Measurements from ENCODE around the gene CPSF4. TPM values are rescaled to one million over a fixed set of nuclear protein-coding genes. Genes with fewer than 3 reads are reported as not detected.

Gene CPSF4
- total and polyA plus RNA-seq, 4 experiments from 2014 or later = 21.9 to 54.7 (median 38.0) TPM

DNA sequence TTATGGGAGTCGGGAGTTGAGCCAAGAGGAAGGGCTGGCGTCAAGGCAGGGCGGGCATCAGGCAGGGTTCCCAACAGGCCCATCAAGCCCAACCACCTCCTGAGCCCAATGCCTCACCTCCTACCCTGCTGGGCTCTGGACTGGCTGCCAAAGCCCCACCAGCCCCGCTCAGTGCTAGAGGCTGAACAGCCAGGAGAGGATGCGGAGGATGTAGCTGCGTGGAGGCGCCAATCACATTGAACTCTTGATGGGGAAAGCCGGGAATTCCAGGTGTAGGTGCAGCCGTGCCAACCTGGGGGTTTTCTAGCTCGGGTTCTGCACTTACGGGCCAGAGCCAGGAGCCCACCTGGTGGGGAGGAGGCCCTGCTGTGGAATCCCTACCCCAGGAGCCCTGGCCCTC is 14.4 kb downstream of the CPSF4 start:
- no peak overlapping the region for H3K27ac ChIP-seq (ENCODE audit: low read depth, low read length)
- H3K4me1 ChIP-seq (ENCODE audit: insufficient read depth, low read length) = no peaks in the 10 kb centered on the region
- no peaks in the 10 kb centered on the region for H3K27me3 Mint-ChIP-seq
- no peaks in the 10 kb centered on the region for H3K9me3 ChIP-seq (ENCODE audit: control insufficient read depth in 1 of 2, low read length in 2 of 2)
- POLR2A ChIA-PET (ENCODE audit: partially characterized antibody) = no interaction called here
- H3K4me3 Mint-ChIP-seq = no peak overlapping the region
- H3K36me3 ChIP-seq (ENCODE audit: insufficient read depth, low read length) = peaks cover 61% of the 10 kb centered on the region
- peaks cover 0 to 5% (median 1%) of the 10 kb centered on the region in 4 donors for H3K4me1 Mint-ChIP-seq
- intact Hi-C loops (cut with micrococcal nuclease) = no loop called here
- no peak for DNase-seq
- no peaks in the 10 kb centered on the region for H3K9me3 Mint-ChIP-seq
- peaks cover 21 to 61% of the 10 kb centered on the region in 2 donors for H3K36me3 Mint-ChIP-seq
- no peak overlapping the region for H3K4me3 ChIP-seq (ENCODE audit: low read length in 2 of 2)
- H3K27me3 ChIP-seq (ENCODE audit: insufficient read depth, low read length) = no peaks in the 10 kb centered on the region
- CTCF ChIA-PET (ENCODE audit: partially characterized antibody) = no interaction called here
- peak overlapping the region in 1 of 7 donors; percentile 29 for H3K27ac Mint-ChIP-seq

DNA sequence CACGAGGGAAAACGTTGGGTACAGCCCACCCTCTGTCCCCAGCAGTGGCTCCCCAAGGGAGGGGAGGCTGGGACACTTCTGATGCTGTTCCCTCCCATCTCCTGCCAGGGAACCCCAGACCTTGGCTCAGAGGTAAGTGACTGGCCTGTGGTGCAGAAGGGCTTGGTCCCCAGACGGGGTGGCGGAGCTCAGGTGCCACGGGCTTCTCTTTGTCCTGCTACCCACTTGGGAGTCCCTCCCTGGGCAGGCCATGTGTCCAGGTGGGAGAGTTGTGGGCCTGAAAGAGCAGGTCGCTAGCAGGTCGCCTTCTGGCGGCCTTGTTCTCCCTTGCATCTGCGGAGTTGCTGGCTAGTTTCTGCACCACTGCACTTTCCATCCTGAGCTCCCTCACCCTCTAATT is 17.1 kb downstream of the CPSF4 start:
- Mint-ChIP-seq H3K27ac (no peak overlapping the region), H3K27me3 (no peaks in the 10 kb centered on the region), H3K36me3 (peaks cover 30 to 71% of the 10 kb centered on the region in 2 donors), H3K4me1 (peaks cover 10 to 20% (median 13%) of the 10 kb centered on the region in 4 donors), H3K4me3 (no peak overlapping the region), H3K9me3 (no peaks in the 10 kb centered on the region)
- Histone ChIP-seq H3K9me3 (ENCODE audit: control insufficient read depth in 1 of 2, low read length in 2 of 2) (no peaks in the 10 kb centered on the region), H3K4me3 (ENCODE audit: low read length in 2 of 2) (no peak overlapping the region), H3K27ac (ENCODE audit: low read depth, low read length) (no peak overlapping the region), H3K27me3 (ENCODE audit: insufficient read depth, low read length) (no peaks in the 10 kb centered on the region), H3K4me1 (ENCODE audit: insufficient read depth, low read length) (peaks cover 9% of the 10 kb centered on the region), H3K36me3 (ENCODE audit: insufficient read depth, low read length) (peaks cover 58% of the 10 kb centered on the region)
- POLR2A ChIA-PET (ENCODE audit: partially characterized antibody) = interaction anchor here (0.6 kb wide), 1 partner anchor 28 kb away, joined by 3 read pairs; no protein-coding TSS in a partner anchor
- no peak for DNase-seq
- intact Hi-C loops (cut with micrococcal nuclease) = no loop called here
- CTCF ChIA-PET (ENCODE audit: partially characterized antibody) = no interaction called here

DNA sequence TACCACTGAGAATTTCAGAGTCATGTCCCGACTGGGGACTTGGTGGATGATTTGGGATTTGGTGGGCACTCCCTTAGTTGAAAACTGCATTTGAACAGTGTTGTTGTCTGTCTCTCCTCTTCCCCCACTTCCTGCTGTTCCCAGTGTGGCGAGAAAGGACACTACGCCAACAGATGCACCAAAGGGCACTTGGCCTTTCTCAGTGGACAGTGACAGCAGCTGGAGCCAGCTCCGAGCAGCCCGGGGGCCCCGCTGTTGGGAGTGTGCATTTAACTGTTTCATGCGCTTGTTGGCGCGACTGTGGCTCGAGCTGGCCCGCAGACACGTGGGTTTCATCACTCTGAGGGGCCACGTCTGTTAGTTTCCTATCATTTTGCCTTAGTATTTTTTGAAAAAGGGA is 17.5 kb downstream of the CPSF4 start:
- CTCF ChIA-PET (ENCODE audit: partially characterized antibody) = no interaction called here
- intact Hi-C loops (cut with micrococcal nuclease) = no loop called here
- Histone ChIP-seq H3K27ac (ENCODE audit: low read depth, low read length) (no peak overlapping the region), H3K4me1 (ENCODE audit: insufficient read depth, low read length) (peaks cover 13% of the 10 kb centered on the region), H3K9me3 (ENCODE audit: control insufficient read depth in 1 of 2, low read length in 2 of 2) (no peaks in the 10 kb centered on the region), H3K36me3 (ENCODE audit: insufficient read depth, low read length) (peaks cover 55% of the 10 kb centered on the region), H3K27me3 (ENCODE audit: insufficient read depth, low read length) (no peaks in the 10 kb centered on the region), H3K4me3 (ENCODE audit: low read length in 2 of 2) (no peak overlapping the region)
- no peak overlapping the region for H3K4me3 Mint-ChIP-seq
- peak overlapping the region in 1 of 7 donors; percentile 38 for H3K27ac Mint-ChIP-seq
- H3K9me3 Mint-ChIP-seq = no peaks in the 10 kb centered on the region
- POLR2A ChIA-PET (ENCODE audit: partially characterized antibody) = interaction anchor here (0.6 kb wide), 1 partner anchor 28 kb away, joined by 3 read pairs; no protein-coding TSS in a partner anchor
- H3K36me3 Mint-ChIP-seq = peaks cover 27 to 68% of the 10 kb centered on the region in 2 donors
- no peaks in the 10 kb centered on the region for H3K27me3 Mint-ChIP-seq
- H3K4me1 Mint-ChIP-seq = peaks cover 10 to 21% (median 15%) of the 10 kb centered on the region in 4 donors
- DNase-seq = no peak

DNA sequence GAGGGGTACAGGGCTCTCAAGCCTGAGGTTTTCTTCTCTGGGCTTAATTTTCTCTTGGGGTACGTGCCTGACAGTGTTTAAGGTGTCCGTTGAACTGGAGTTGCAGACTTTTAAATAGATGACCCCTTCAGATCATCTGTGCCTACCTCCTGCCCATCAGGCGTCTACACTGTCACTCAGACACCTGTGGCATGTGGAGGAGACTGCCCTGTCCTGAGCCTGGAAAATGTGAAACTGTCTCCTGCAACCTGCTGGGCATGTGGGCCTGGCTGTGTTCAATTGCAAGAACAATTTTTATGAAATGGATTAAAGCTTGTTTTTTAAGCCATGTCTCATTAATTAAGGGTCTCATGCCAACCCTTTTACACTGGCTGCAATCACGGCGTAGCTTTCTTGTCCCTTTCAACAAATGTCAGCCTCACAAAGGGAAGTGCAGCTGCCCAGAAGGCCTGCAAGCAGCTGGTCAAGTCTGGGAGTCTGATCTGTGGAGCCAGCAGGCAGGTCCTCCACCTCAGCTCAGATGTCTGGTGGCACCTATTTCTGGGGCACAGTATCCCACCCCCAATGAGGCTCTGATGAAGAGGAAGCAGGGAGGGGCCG is 18.4 kb downstream of the CPSF4 start:
- Histone ChIP-seq H3K4me3 (ENCODE audit: low read length in 2 of 2) (no peak overlapping the region), H3K27ac (ENCODE audit: low read depth, low read length) (no peak overlapping the region), H3K27me3 (ENCODE audit: insufficient read depth, low read length) (no peaks in the 10 kb centered on the region), H3K9me3 (ENCODE audit: control insufficient read depth in 1 of 2, low read length in 2 of 2) (no peaks in the 10 kb centered on the region), H3K36me3 (ENCODE audit: insufficient read depth, low read length) (peaks cover 55% of the 10 kb centered on the region), H3K4me1 (ENCODE audit: insufficient read depth, low read length) (peaks cover 18% of the 10 kb centered on the region)
- Mint-ChIP-seq H3K9me3 (no peaks in the 10 kb centered on the region), H3K4me3 (no peak overlapping the region), H3K27ac (peak overlapping the region in 2 of 7 donors; percentile 36 to 38), H3K27me3 (no peaks in the 10 kb centered on the region), H3K36me3 (peaks cover 27 to 68% of the 10 kb centered on the region in 2 donors), H3K4me1 (peaks cover 10 to 23% (median 17%) of the 10 kb centered on the region in 4 donors)
- no peak for DNase-seq
- POLR2A ChIA-PET (ENCODE audit: partially characterized antibody) = no interaction called here
- CTCF ChIA-PET (ENCODE audit: partially characterized antibody) = no interaction called here
- intact Hi-C loops (cut with micrococcal nuclease) = no loop called here

DNA sequence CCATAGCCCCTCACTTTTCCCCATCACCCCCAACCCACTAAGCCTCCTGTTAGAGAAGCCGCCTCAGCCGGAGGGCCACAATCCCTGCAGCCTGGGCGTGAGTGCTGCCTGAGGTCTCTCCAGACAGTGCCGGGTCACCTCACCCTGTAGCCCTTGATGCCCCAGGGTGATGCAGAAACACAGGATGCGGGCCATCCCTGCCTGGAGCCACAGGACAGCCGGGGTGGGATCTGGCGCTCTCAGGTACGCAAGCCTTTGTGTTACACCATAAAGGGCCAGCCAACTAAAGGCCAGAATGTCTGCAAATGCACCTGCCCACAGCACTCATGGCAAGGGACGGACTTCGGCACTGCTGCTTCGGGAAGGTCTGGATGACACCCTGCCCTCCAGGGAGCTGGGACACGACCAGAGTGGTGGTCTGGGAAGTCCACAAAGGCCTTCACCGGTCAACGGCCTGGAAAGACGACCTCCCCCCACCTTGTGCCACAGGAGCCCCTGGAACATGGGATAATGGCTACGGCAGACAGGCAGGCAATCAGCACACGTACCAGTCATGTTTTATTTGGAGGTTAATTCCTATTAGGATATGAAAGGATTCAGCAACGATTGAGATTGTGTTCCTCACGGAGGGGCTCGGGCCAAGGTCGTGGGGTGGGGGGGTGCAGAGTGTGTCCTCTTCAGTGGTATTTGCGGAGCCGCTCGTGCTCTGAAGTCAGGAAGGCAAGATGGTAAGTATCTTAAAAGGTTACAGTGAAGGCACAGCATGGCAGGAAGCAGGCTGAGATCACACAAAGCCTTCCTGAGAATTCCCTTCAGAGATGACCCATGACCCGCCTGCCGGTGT is 19.1 kb downstream of the CPSF4 start:
- H3K27me3 Mint-ChIP-seq = no peaks in the 10 kb centered on the region
- no peak for DNase-seq
- no peaks in the 10 kb centered on the region for H3K9me3 ChIP-seq (ENCODE audit: control insufficient read depth in 1 of 2, low read length in 2 of 2)
- no peaks in the 10 kb centered on the region for H3K9me3 Mint-ChIP-seq
- H3K27ac ChIP-seq (ENCODE audit: low read depth, low read length) = no peak overlapping the region
- no peak overlapping the region for H3K4me3 Mint-ChIP-seq
- peak overlapping the region in 2 of 7 donors; percentile 11 to 43 for H3K27ac Mint-ChIP-seq
- ChIA-PET POLR2A (ENCODE audit: partially characterized antibody) (no interaction called here), CTCF (ENCODE audit: partially characterized antibody) (no interaction called here)
- H3K27me3 ChIP-seq (ENCODE audit: insufficient read depth, low read length) = no peaks in the 10 kb centered on the region
- peaks cover 11 to 30% (median 19%) of the 10 kb centered on the region in 4 donors for H3K4me1 Mint-ChIP-seq
- intact Hi-C loops (cut with micrococcal nuclease) = no loop called here
- H3K36me3 ChIP-seq (ENCODE audit: insufficient read depth, low read length) = peaks cover 60% of the 10 kb centered on the region
- peaks cover 22% of the 10 kb centered on the region for H3K4me1 ChIP-seq (ENCODE audit: insufficient read depth, low read length)
- no peak overlapping the region for H3K4me3 ChIP-seq (ENCODE audit: low read length in 2 of 2)
- H3K36me3 Mint-ChIP-seq = peaks cover 27 to 70% of the 10 kb centered on the region in 2 donors

DNA sequence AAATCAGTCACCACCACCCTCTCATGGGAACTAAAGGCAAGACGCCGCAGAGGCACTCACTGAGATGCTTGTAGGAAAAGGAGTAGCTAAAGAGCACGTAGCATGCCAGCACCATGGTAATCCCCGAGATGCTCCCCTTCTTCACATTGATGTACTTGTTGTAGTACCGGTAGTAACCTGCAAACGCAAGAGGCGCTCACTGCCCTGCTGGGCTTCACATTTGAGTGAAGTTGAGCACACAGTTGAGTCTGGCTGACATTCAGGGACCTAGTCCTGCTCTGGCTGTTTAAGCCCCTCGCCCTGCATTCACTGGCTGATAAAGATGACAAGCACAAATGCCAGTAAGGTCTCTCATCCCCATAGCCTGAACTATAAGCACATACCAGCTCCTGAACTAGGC is 20.3 kb downstream of the CPSF4 start:
- no peak overlapping the region for H3K27ac ChIP-seq (ENCODE audit: low read depth, low read length)
- ChIA-PET POLR2A (ENCODE audit: partially characterized antibody) (no interaction called here), CTCF (ENCODE audit: partially characterized antibody) (interaction anchor here (0.6 to 1.2 kb wide), 2 partner anchors 50 to 72 kb away, joined by 3 read pairs; no protein-coding TSS in a partner anchor)
- H3K4me1 ChIP-seq (ENCODE audit: insufficient read depth, low read length) = peaks cover 33% of the 10 kb centered on the region
- no peaks in the 10 kb centered on the region for H3K9me3 Mint-ChIP-seq
- H3K27me3 Mint-ChIP-seq = no peaks in the 10 kb centered on the region
- no peak overlapping the region for H3K4me3 Mint-ChIP-seq
- peaks cover 26 to 68% of the 10 kb centered on the region in 2 donors for H3K36me3 Mint-ChIP-seq
- no peak for DNase-seq
- peaks cover 56% of the 10 kb centered on the region for H3K36me3 ChIP-seq (ENCODE audit: insufficient read depth, low read length)
- H3K27me3 ChIP-seq (ENCODE audit: insufficient read depth, low read length) = no peaks in the 10 kb centered on the region
- intact Hi-C loops (cut with micrococcal nuclease) = no loop called here
- H3K9me3 ChIP-seq (ENCODE audit: control insufficient read depth in 1 of 2, low read length in 2 of 2) = no peaks in the 10 kb centered on the region
- H3K4me1 Mint-ChIP-seq = peaks cover 15 to 38% (median 26%) of the 10 kb centered on the region in 4 donors
- H3K27ac Mint-ChIP-seq = peak overlapping the region in 2 of 7 donors; percentile 32 to 35
- H3K4me3 ChIP-seq (ENCODE audit: low read length in 2 of 2) = no peak overlapping the region

DNA sequence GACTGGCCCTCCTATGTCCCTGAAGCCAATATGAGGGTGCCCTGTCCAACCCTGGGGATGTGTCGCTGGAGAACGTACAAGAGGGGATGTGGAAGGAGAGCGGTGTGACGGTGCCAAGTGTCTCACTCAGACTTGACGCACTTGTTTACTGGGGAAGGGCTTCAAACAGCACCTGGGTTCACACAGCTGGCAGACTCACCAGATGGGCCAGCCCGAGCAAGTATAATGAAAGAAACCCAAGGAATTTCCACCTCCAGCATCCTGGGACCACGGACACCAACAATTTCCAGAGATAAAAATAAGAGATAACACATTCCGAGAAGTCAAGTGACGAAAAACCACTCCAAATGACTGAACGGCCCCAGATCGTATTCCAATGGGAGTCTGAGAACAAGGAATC is 21.9 kb downstream of the CPSF4 start:
- ChIA-PET POLR2A (ENCODE audit: partially characterized antibody) (no interaction called here), CTCF (ENCODE audit: partially characterized antibody) (no interaction called here)
- Mint-ChIP-seq H3K36me3 (peaks cover 30 to 59% of the 10 kb centered on the region in 2 donors), H3K4me1 (peaks cover 21 to 53% (median 36%) of the 10 kb centered on the region in 4 donors), H3K4me3 (peak overlapping the region in 1 of 8 donors; percentile 6), H3K27ac (peak overlapping the region in 3 of 7 donors; percentile 30 to 86 (median 68)), H3K27me3 (no peaks in the 10 kb centered on the region), H3K9me3 (no peaks in the 10 kb centered on the region)
- H3K4me3 ChIP-seq (ENCODE audit: low read length in 2 of 2) = no peak overlapping the region
- H3K9me3 ChIP-seq (ENCODE audit: control insufficient read depth in 1 of 2, low read length in 2 of 2) = no peaks in the 10 kb centered on the region
- intact Hi-C loops (cut with micrococcal nuclease) = no loop called here
- no peak for DNase-seq
- peaks cover 41% of the 10 kb centered on the region for H3K36me3 ChIP-seq (ENCODE audit: insufficient read depth, low read length)
- peaks cover 47% of the 10 kb centered on the region for H3K4me1 ChIP-seq (ENCODE audit: insufficient read depth, low read length)
- no peaks in the 10 kb centered on the region for H3K27me3 ChIP-seq (ENCODE audit: insufficient read depth, low read length)
- H3K27ac ChIP-seq (ENCODE audit: low read depth, low read length) = no peak overlapping the region

Data from CD4-positive, alpha-beta memory T cell (primary cell).